HepG2 (cell line): ENCODE measurements around the gene GRK5. TPM values are rescaled to one million over a fixed set of nuclear protein-coding genes. Genes with fewer than 3 reads are reported as not detected.

Source experiments
- CHD2 ChIP-seq: IDR thresholded peaks from 2 replicates; pipeline ENCODE4 v1.6.1; 2011; ENCODE audit warnings: low read depth, low read length, improper control_type of control experiment
- ELF1 ChIP-seq: sonication (generic); formaldehyde crosslinking; IDR thresholded peaks from 2 replicates; pipeline ENCODE4 v1.4.0; 2020; ENCODE audit warnings: missing genetic modification reagents
- NR2F6 ChIP-seq, 2 experiments: IDR thresholded peaks; 2 replicates each; pipeline ENCODE4 v1.6.1; 2016; ENCODE audit warnings: antibody characterized with exemption in 1 of 2, mild to moderate bottlenecking in 1 of 2
- NR3C1 ChIP-seq: sonication (generic); formaldehyde crosslinking; IDR thresholded peaks from 2 replicates; pipeline ENCODE4 v1.4.0; 2020; ENCODE audit warnings: missing genetic modification reagents
- POLR2A ChIP-seq, 2 experiments: IDR thresholded peaks; 2 replicates each; pipeline ENCODE4 v1.6.1; 2011; ENCODE audit warnings: low read depth in 2 of 2, low read length in 2 of 2, mild to moderate bottlenecking in 1 of 2, moderate library complexity in 1 of 2; ENCODE audit not compliant: insufficient read depth in 1 of 2
- PRPF4 ChIP-seq: fragments of 200-400 bp; formaldehyde crosslinking; IDR thresholded peaks from 2 replicates; pipeline ENCODE4 v1.6.1; 2016; ENCODE audit warnings: low read length, low read depth; ENCODE audit not compliant: poor library complexity, severe bottlenecking
- SIN3A ChIP-seq: IDR thresholded peaks from 2 replicates; pipeline ENCODE4 v1.6.1; 2011; ENCODE audit warnings: low read depth, mild to moderate bottlenecking, control low read depth, low read length, borderline replicate concordance
- SIN3B ChIP-seq: fragments of 150-350 bp; IDR thresholded peaks from 2 replicates; pipeline ENCODE4 v1.6.1; 2014; ENCODE audit warnings: low read length
- SRF ChIP-seq: IDR thresholded peaks from 2 replicates; pipeline ENCODE4 v1.6.1; 2011; ENCODE audit warnings: mild to moderate bottlenecking, low read depth, low read length, moderate library complexity
- ZBTB7B ChIP-seq: sonication (generic); formaldehyde crosslinking; IDR thresholded peaks from 2 replicates; pipeline ENCODE4 v1.4.0; 2020; ENCODE audit warnings: missing genetic modification reagents
- ZFP1 ChIP-seq: IDR thresholded peaks from 2 replicates; pipeline ENCODE4 v1.6.1; 2016
- ZNF251 ChIP-seq: sonication (generic); formaldehyde crosslinking; IDR thresholded peaks from 2 replicates; pipeline ENCODE4 v1.9.0; 2021; ENCODE audit warnings: mild to moderate bottlenecking, missing genetic modification reagents
- ZNF296 ChIP-seq: sonication (generic); formaldehyde crosslinking; conservative IDR thresholded peaks from 2 replicates; pipeline ENCODE4 v1.5.0; 2020; ENCODE audit warnings: mild to moderate bottlenecking, missing genetic modification reagents
- ZNF543 ChIP-seq: sonication (generic); formaldehyde crosslinking; IDR thresholded peaks from 2 replicates; pipeline ENCODE4 v1.4.0; 2020; ENCODE audit warnings: mild to moderate bottlenecking, missing genetic modification reagents
- ZNF816 ChIP-seq: sonication (generic); formaldehyde crosslinking; IDR thresholded peaks from 2 replicates; pipeline ENCODE4 v1.8.0; 2022; ENCODE audit warnings: missing genetic modification reagents, mild to moderate bottlenecking, borderline replicate concordance
- ZNF878 ChIP-seq: sonication (generic); formaldehyde crosslinking; IDR thresholded peaks from 2 replicates; pipeline ENCODE4 v1.8.1; 2023; ENCODE audit warnings: mild to moderate bottlenecking, missing genetic modification reagents, moderate library complexity
- polyA plus RNA-seq, 8 experiments: library from polyadenylated mRNA; depleted of rRNA in 3 of 8; stranded (reverse) in 7 of 8; unstranded in 1 of 8; fragments of >200 nt; fragmentation: Illumina TruSeq in 4 of 8; extraction: Trizol in 4 of 8; gene quantifications; 2 replicates each; pipeline versions ENCODE4 v1.2.1 to v1.2.3, GENCODE V29; 2011 to 2016; ENCODE audit warnings: low read depth in 4 of 8, missing spikeins in 1 of 8, mixed read lengths in 1 of 8; ENCODE audit not compliant: insufficient read depth in 1 of 8
- total RNA-seq, 5 experiments: library from RNA; depleted of rRNA; stranded (reverse); fragments of >200 nt; fragmentation: Illumina TruSeq; extraction: Trizol; gene quantifications; 2 replicates each; pipeline ENCODE4 v1.2.3, GENCODE V29; 2016; ENCODE audit warnings: low read depth in 1 of 5
- TF ChIP-seq, protein P1 (sequence below): sonication (generic); formaldehyde crosslinking; conservative IDR thresholded peaks from 2 replicates; pipeline ENCODE4 v1.4.0; 2020; ENCODE audit warnings: mild to moderate bottlenecking, missing genetic modification reagents, moderate library complexity
- TF ChIP-seq, protein P2 (sequence below): IDR thresholded peaks from 2 replicates; pipeline ENCODE4 v1.6.1; 2016; ENCODE audit warnings: low read depth, borderline replicate concordance
- TF ChIP-seq, protein P3 (sequence below): sonication (generic); formaldehyde crosslinking; IDR thresholded peaks from 2 replicates; pipeline ENCODE4 v1.4.0; 2020; ENCODE audit warnings: missing genetic modification reagents
- TF ChIP-seq, protein P4 (sequence below): sonication (generic); formaldehyde crosslinking; IDR thresholded peaks from 2 replicates; pipeline ENCODE4 v1.5.1; 2020; ENCODE audit warnings: missing genetic modification reagents, mild to moderate bottlenecking, borderline replicate concordance
- TF ChIP-seq, protein P5 (sequence below): sonication (generic); formaldehyde crosslinking; IDR thresholded peaks from 2 replicates; pipeline ENCODE4 v1.4.0; 2020; ENCODE audit warnings: mild to moderate bottlenecking, missing genetic modification reagents, borderline replicate concordance

The GRK5 gene
- total and polyA plus RNA-seq, 2 of the 13 experiments (the other 11 are each of a cell fraction or from before 2014, with no cell fraction given), result 10.4 to 12.6 TPM

DNA sequence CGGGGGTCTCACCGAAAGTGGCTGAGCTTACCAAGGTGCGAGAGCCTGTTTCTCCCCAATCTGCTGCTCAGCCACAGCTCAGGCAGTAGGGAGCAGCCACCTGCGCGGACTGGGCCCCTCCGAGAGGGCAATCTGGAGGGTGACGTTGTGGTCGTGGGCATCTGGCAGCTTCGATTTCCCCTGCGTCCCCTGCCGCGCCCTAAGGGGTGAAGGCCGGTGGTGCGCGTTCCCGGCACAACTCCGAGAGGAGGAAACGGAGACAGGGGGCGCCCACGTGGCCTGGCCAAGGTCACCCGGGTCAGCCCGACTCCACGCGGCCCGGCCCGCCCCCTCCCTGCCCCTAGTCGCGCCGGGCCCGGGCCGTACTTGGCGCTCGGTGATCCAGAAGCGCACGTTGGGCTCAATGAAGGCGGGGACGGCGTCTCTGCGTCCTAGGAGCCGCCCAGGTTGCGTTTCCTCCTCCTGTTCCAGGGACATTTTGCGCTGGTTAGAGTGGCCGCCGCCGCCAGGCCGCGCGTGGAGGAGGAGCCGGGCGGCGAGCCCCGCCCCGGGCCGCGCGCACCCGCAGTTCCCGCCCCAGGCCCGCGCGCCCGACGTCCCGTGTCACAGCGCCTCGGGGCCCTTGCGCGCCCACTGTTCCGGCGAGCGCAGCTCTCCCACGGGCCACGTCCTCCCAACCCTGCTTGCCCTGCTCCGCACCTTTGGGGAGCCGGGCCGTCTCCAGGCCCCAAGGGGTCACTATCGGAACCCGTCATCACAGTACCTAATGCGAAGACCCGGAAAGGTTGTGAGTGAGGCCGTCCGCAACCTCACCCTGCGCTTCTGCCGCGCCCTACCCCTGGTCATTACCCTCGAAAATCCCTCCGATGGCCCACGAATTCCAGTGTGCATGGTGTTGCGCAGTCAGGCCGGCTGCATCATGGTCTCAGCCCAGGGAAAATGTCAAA is 41.9 kb upstream of the GRK5 start, which contains the start of gene SFXN4 (continued):
- TF ChIP-seq, protein P1, sequence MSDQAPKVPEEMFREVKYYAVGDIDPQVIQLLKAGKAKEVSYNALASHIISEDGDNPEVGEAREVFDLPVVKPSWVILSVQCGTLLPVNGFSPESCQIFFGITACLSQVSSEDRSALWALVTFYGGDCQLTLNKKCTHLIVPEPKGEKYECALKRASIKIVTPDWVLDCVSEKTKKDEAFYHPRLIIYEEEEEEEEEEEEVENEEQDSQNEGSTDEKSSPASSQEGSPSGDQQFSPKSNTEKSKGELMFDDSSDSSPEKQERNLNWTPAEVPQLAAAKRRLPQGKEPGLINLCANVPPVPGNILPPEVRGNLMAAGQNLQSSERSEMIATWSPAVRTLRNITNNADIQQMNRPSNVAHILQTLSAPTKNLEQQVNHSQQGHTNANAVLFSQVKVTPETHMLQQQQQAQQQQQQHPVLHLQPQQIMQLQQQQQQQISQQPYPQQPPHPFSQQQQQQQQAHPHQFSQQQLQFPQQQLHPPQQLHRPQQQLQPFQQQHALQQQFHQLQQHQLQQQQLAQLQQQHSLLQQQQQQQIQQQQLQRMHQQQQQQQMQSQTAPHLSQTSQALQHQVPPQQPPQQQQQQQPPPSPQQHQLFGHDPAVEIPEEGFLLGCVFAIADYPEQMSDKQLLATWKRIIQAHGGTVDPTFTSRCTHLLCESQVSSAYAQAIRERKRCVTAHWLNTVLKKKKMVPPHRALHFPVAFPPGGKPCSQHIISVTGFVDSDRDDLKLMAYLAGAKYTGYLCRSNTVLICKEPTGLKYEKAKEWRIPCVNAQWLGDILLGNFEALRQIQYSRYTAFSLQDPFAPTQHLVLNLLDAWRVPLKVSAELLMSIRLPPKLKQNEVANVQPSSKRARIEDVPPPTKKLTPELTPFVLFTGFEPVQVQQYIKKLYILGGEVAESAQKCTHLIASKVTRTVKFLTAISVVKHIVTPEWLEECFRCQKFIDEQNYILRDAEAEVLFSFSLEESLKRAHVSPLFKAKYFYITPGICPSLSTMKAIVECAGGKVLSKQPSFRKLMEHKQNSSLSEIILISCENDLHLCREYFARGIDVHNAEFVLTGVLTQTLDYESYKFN (CRISPR knock-in tag), result peak; percentile 52
- TF ChIP-seq, protein P2, sequence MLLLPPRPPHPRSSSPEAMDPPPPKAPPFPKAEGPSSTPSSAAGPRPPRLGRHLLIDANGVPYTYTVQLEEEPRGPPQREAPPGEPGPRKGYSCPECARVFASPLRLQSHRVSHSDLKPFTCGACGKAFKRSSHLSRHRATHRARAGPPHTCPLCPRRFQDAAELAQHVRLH (CRISPR knock-in tag), result peak; percentile 72
- TF ChIP-seq, protein P3, sequence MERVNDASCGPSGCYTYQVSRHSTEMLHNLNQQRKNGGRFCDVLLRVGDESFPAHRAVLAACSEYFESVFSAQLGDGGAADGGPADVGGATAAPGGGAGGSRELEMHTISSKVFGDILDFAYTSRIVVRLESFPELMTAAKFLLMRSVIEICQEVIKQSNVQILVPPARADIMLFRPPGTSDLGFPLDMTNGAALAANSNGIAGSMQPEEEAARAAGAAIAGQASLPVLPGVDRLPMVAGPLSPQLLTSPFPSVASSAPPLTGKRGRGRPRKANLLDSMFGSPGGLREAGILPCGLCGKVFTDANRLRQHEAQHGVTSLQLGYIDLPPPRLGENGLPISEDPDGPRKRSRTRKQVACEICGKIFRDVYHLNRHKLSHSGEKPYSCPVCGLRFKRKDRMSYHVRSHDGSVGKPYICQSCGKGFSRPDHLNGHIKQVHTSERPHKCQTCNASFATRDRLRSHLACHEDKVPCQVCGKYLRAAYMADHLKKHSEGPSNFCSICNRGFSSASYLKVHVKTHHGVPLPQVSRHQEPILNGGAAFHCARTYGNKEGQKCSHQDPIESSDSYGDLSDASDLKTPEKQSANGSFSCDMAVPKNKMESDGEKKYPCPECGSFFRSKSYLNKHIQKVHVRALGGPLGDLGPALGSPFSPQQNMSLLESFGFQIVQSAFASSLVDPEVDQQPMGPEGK (CRISPR knock-in tag), result peak; percentile 77
- TF ChIP-seq ZNF296 (CRISPR knock-in tag) (no peak), ZNF543 (CRISPR knock-in tag) (0 out of 2 replicates have a peak, but pooled peaks have one; percentile 68), NR2F6 (IDR thresholded peaks at IDR 0.05) (peak; percentile 72), NR2F6 (CRISPR knock-in tag; IDR thresholded peaks at IDR 0.05) (peak; percentile 96), ZFP1 (CRISPR knock-in tag) (no peak), CHD2 (no peak), SIN3A (peak; percentile 73; the same call in 1 of the 2 replicates), ZNF878 (CRISPR knock-in tag) (peak; percentile 29; the same call in 1 of the 2 replicates), NR3C1 (CRISPR knock-in tag) (no peak), SIN3B (no peak), ELF1 (CRISPR knock-in tag) (no peak), SRF (0 out of 2 replicates have a peak, but pooled peaks have one; percentile 9), POLR2A (IDR thresholded peaks at IDR 0.05; ENCODE audit: insufficient read depth in 1 of 2, low read depth in 2 of 2, low read length in 2 of 2) (peak; percentile 60 to 77), ZNF251 (0 out of 2 replicates have a peak, but pooled peaks have one; percentile 35), ZBTB7B (CRISPR knock-in tag) (peak; percentile 63; the same call in 1 of the 2 replicates), ZNF816 (no peak), PRPF4 (no peak)
- TF ChIP-seq, protein P4, sequence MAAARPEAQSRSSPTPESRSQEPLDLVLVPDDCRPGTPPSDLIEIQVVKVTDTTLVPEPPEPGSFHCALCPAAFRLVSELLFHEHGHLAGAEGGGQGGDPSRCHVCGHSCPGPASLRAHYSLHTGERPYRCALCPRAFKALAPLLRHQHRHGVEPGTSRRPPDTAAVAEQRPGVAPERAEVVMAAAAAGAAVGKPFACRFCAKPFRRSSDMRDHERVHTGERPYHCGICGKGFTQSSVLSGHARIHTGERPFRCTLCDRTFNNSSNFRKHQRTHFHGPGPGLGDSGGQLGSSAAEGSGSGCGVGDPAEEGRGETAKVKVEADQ (CRISPR knock-in tag), result 0 out of 2 replicates have a peak, but pooled peaks have one; percentile 45
- TF ChIP-seq, protein P5, sequence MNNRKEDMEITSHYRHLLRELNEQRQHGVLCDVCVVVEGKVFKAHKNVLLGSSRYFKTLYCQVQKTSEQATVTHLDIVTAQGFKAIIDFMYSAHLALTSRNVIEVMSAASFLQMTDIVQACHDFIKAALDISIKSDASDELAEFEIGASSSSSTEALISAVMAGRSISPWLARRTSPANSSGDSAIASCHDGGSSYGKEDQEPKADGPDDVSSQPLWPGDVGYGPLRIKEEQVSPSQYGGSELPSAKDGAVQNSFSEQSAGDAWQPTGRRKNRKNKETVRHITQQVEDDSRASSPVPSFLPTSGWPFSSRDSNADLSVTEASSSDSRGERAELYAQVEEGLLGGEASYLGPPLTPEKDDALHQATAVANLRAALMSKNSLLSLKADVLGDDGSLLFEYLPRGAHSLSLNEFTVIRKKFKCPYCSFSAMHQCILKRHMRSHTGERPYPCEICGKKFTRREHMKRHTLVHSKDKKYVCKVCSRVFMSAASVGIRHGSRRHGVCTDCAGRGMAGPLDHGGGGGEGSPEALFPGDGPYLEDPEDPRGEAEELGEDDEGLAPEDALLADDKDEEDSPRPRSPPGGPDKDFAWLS (CRISPR knock-in tag), result no peak
